Measurements from ENCODE around the gene RAB8A.

RAB8A gene

DNA sequence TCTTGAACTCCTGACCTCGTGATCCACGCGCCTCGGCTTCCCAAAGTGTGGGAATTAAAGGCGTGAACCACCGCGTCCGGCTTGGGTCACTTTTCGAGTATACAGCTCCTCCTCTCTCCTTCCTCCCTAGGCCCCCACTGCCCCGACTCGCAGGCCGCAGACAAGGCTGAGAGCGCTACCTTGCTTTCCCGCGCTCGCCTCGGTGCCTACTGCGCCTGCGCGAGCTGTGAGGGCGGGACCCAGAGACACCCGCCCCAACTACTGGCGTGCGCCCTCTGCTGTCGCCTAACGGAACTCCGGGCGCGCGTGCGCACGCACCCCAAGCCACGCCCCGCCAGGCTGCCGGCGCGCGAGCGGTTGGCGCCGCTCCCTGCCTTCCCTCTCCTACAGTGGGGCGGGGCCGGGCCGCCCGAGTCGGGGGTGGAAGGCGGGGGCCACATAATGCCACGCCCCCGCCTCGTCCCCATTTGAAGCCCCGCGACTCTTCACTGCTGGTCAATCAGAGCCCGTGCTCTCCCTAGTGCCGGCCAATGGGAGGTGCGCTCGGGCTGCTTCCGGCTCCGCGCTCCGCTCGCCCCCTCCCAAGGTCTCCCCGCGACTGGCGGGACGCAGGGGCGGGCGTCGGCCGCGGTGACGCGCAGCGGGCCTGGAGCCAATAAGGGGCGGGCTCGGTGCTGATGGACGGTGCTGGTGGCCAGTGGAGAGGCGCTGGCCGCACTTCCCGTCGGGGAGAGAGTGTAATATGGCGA, at the start of gene RAB8A:
Gene RAB8A (plus strand): TSS at position 730 of the 749 bp plus-strand sequence. CDS start 13 bp downstream, at position 743.
- H3K9me3 ChIP-seq (ENCODE audit: control insufficient read depth in 1 of 2, low read length in 2 of 2), result no peaks in the 10 kb centered on the region
- peak within 1 kb of the TSS; percentile 90 to 93 for H3K4me3 ChIP-seq (ENCODE audit: low read depth in 1 of 2, low read length in 2 of 2)
- H3K9ac ChIP-seq (ENCODE audit: low read depth in 1 of 2, low read length in 2 of 2), result peak within 1 kb of the TSS; percentile 96 to 97
- H3K27me3 ChIP-seq (ENCODE audit: control insufficient read depth in 1 of 2, insufficient read depth in 2 of 2, low read length in 2 of 2), result no peaks in the 10 kb centered on the region
- peaks cover 0 to 4% of the 10 kb centered on the region in 2 donors for H3K36me3 ChIP-seq (ENCODE audit: control insufficient read depth in 1 of 2, insufficient read depth in 2 of 2, low read length in 2 of 2)
- H3K27ac ChIP-seq (ENCODE audit: low read depth, low read length), result peak within 1 kb of the TSS; percentile 94
- H3K4me1 ChIP-seq (ENCODE audit: control insufficient read depth in 1 of 2, insufficient read depth in 2 of 2, low read length in 2 of 2), result peaks cover 32 to 37% of the 10 kb centered on the region in 2 donors

DNA sequence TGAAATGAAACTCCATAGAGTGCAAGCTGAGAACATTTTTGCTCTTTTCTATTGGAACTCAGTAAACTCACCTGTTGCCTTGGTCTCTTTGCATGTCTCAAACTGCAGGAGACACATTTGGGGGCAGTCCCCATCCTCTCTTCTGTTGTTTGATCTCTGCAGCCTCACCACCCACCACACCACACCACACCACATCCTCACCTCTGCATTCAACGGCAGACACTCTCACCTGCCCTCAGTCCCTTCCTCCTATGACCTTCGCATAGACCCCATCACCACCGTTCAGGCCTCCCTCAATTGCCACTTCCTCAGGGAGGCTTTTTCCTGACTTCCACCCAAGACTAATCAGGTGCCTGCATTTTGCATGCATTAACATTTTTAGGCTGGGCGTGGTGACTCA, 49.7 kb upstream of the RAB8A start:
- no peak overlapping the region for H3K4me3 ChIP-seq (ENCODE audit: low read depth in 1 of 2, low read length in 2 of 2)
- H3K9me3 ChIP-seq (ENCODE audit: control insufficient read depth in 1 of 2, low read length in 2 of 2), result peaks cover 8 to 14% of the 10 kb centered on the region in 2 donors
- no peak overlapping the region for H3K27ac ChIP-seq (ENCODE audit: low read depth, low read length)
- no peaks in the 10 kb centered on the region for H3K27me3 ChIP-seq (ENCODE audit: control insufficient read depth in 1 of 2, insufficient read depth in 2 of 2, low read length in 2 of 2)
- H3K9ac ChIP-seq (ENCODE audit: low read depth in 1 of 2, low read length in 2 of 2), result no peak overlapping the region
- no peaks in the 10 kb centered on the region for H3K36me3 ChIP-seq (ENCODE audit: control insufficient read depth in 1 of 2, insufficient read depth in 2 of 2, low read length in 2 of 2)
- peaks cover 0 to 3% of the 10 kb centered on the region in 2 donors for H3K4me1 ChIP-seq (ENCODE audit: control insufficient read depth in 1 of 2, insufficient read depth in 2 of 2, low read length in 2 of 2)

DNA sequence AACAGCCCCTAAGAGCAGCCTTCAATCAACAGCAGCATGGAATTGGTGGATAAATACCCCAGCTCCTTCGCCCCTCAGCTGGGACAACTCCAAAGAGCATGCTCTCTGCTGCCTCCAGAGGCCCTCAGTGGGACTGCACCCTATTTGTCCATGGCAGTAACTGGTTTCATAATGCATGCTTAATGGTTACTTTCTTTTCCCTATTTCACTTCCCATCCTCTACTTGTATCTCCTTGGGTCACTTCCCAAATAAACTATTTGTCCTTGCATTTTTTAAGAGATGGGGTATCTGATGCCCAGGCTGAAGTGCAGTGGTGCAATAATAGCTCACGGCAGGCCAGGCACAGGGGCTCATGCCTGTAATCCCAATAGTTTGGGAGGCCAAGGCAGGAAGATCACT, 48.9 kb upstream of the RAB8A start:
- peaks cover 8% of the 10 kb centered on the region in 2 donors for H3K9me3 ChIP-seq (ENCODE audit: control insufficient read depth in 1 of 2, low read length in 2 of 2)
- H3K27me3 ChIP-seq (ENCODE audit: control insufficient read depth in 1 of 2, insufficient read depth in 2 of 2, low read length in 2 of 2), result no peaks in the 10 kb centered on the region
- H3K27ac ChIP-seq (ENCODE audit: low read depth, low read length), result no peak overlapping the region
- no peak overlapping the region for H3K9ac ChIP-seq (ENCODE audit: low read depth in 1 of 2, low read length in 2 of 2)
- H3K4me3 ChIP-seq (ENCODE audit: low read depth in 1 of 2, low read length in 2 of 2), result no peak overlapping the region
- peaks cover 0 to 5% of the 10 kb centered on the region in 2 donors for H3K4me1 ChIP-seq (ENCODE audit: control insufficient read depth in 1 of 2, insufficient read depth in 2 of 2, low read length in 2 of 2)
- H3K36me3 ChIP-seq (ENCODE audit: control insufficient read depth in 1 of 2, insufficient read depth in 2 of 2, low read length in 2 of 2), result no peaks in the 10 kb centered on the region

DNA sequence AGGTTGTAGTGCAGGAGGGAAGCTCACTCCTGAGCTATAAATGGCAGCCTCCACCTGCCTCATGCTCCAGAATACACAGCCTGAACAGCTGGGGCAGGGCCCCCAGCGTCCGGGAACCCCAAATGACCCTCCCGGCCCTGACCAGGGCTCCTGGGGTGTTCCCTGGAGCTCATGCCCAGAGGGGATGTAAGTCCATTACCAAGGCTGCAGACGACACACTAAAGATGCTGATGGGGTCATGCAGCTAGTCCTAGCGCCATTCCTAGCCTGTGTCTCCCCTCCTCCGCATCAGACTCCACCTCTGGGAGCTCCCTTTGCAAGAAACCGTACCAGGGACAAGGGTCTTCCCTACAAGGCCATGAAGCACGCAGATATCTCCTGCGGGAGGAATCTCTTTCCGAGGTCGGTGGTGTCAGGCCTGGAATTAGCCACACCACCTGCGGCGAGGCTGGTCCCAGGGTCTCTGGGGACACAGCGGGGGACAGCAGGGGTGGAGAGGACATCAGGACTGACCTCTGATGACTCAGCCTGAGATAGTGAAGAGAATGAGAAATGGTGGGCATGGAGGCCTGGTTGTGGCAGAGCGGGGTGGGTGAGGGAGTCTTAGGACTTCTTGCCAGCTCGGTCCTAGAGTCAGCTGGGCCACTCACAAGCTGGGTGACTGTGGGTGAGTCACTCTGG, 47.3 kb upstream of the RAB8A start:
- Histone ChIP-seq H3K4me1 (ENCODE audit: control insufficient read depth in 1 of 2, insufficient read depth in 2 of 2, low read length in 2 of 2) (peaks cover 0 to 5% of the 10 kb centered on the region in 2 donors), H3K36me3 (ENCODE audit: control insufficient read depth in 1 of 2, insufficient read depth in 2 of 2, low read length in 2 of 2) (no peaks in the 10 kb centered on the region), H3K27me3 (ENCODE audit: control insufficient read depth in 1 of 2, insufficient read depth in 2 of 2, low read length in 2 of 2) (no peaks in the 10 kb centered on the region), H3K9me3 (ENCODE audit: control insufficient read depth in 1 of 2, low read length in 2 of 2) (peaks cover 8% of the 10 kb centered on the region in 2 donors), H3K27ac (ENCODE audit: low read depth, low read length) (no peak overlapping the region), H3K9ac (ENCODE audit: low read depth in 1 of 2, low read length in 2 of 2) (no peak overlapping the region), H3K4me3 (ENCODE audit: low read depth in 1 of 2, low read length in 2 of 2) (no peak overlapping the region)

GRCh38 chr19:16066611-16067104, 45.0 kb upstream of the RAB8A start:
- no peak overlapping the region for H3K4me3 ChIP-seq (ENCODE audit: low read depth in 1 of 2, low read length in 2 of 2)
- peaks cover 21 to 27% of the 10 kb centered on the region in 2 donors for H3K4me1 ChIP-seq (ENCODE audit: control insufficient read depth in 1 of 2, insufficient read depth in 2 of 2, low read length in 2 of 2)
- H3K9me3 ChIP-seq (ENCODE audit: control insufficient read depth in 1 of 2, low read length in 2 of 2), result no peaks in the 10 kb centered on the region
- H3K27ac ChIP-seq (ENCODE audit: low read depth, low read length), result no peak overlapping the region
- no peaks in the 10 kb centered on the region for H3K27me3 ChIP-seq (ENCODE audit: control insufficient read depth in 1 of 2, insufficient read depth in 2 of 2, low read length in 2 of 2)
- H3K36me3 ChIP-seq (ENCODE audit: control insufficient read depth in 1 of 2, insufficient read depth in 2 of 2, low read length in 2 of 2), result no peaks in the 10 kb centered on the region
- H3K9ac ChIP-seq (ENCODE audit: low read depth in 1 of 2, low read length in 2 of 2), result peak overlapping the region in 1 of 2 donors; percentile 51

- H3K27me3 ChIP-seq (ENCODE audit: control insufficient read depth in 1 of 2, insufficient read depth in 2 of 2, low read length in 2 of 2), result no peaks in the 10 kb centered on the region
- H3K9me3 ChIP-seq (ENCODE audit: control insufficient read depth in 1 of 2, low read length in 2 of 2), result no peaks in the 10 kb centered on the region
- H3K4me3 ChIP-seq (ENCODE audit: low read depth in 1 of 2, low read length in 2 of 2), result peak overlapping the region; percentile 40 to 43
- H3K36me3 ChIP-seq (ENCODE audit: control insufficient read depth in 1 of 2, insufficient read depth in 2 of 2, low read length in 2 of 2), result no peaks in the 10 kb centered on the region
- H3K27ac ChIP-seq (ENCODE audit: low read depth, low read length), result peak overlapping the region; percentile 51
- H3K9ac ChIP-seq (ENCODE audit: low read depth in 1 of 2, low read length in 2 of 2), result peak overlapping the region; percentile 6 to 51
- H3K4me1 ChIP-seq (ENCODE audit: control insufficient read depth in 1 of 2, insufficient read depth in 2 of 2, low read length in 2 of 2), result peaks cover 27 to 34% of the 10 kb centered on the region in 2 donors
These were observed 44.3 kb upstream of the RAB8A start for GRCh38 chr19:16067205-16067938.

GRCh38 chr19:16068696-16069259, 42.9 kb upstream of the RAB8A start:
- peaks cover 27 to 35% of the 10 kb centered on the region in 2 donors for H3K4me1 ChIP-seq (ENCODE audit: control insufficient read depth in 1 of 2, insufficient read depth in 2 of 2, low read length in 2 of 2)
- H3K36me3 ChIP-seq (ENCODE audit: control insufficient read depth in 1 of 2, insufficient read depth in 2 of 2, low read length in 2 of 2), result no peaks in the 10 kb centered on the region
- H3K9ac ChIP-seq (ENCODE audit: low read depth in 1 of 2, low read length in 2 of 2), result peak overlapping the region in 1 of 2 donors; percentile 46
- peak overlapping the region; percentile 24 to 36 for H3K4me3 ChIP-seq (ENCODE audit: low read depth in 1 of 2, low read length in 2 of 2)
- H3K27ac ChIP-seq (ENCODE audit: low read depth, low read length), result no peak overlapping the region
- no peaks in the 10 kb centered on the region for H3K27me3 ChIP-seq (ENCODE audit: control insufficient read depth in 1 of 2, insufficient read depth in 2 of 2, low read length in 2 of 2)
- no peaks in the 10 kb centered on the region for H3K9me3 ChIP-seq (ENCODE audit: control insufficient read depth in 1 of 2, low read length in 2 of 2)

GRCh38 chr19:16069813-16070365, 41.8 kb upstream of the RAB8A start:
- peaks cover 27 to 35% of the 10 kb centered on the region in 2 donors for H3K4me1 ChIP-seq (ENCODE audit: control insufficient read depth in 1 of 2, insufficient read depth in 2 of 2, low read length in 2 of 2)
- H3K4me3 ChIP-seq (ENCODE audit: low read depth in 1 of 2, low read length in 2 of 2), result peak overlapping the region; percentile 10 to 33
- peak overlapping the region; percentile 60 to 73 for H3K9ac ChIP-seq (ENCODE audit: low read depth in 1 of 2, low read length in 2 of 2)

GRCh38 chr19:16070366-16070990, 41.2 kb upstream of the RAB8A start:
- Histone ChIP-seq H3K36me3 (ENCODE audit: control insufficient read depth in 1 of 2, insufficient read depth in 2 of 2, low read length in 2 of 2) (no peaks in the 10 kb centered on the region), H3K9me3 (ENCODE audit: control insufficient read depth in 1 of 2, low read length in 2 of 2) (no peaks in the 10 kb centered on the region), H3K27ac (ENCODE audit: low read depth, low read length) (peak overlapping the region; percentile 77), H3K9ac (ENCODE audit: low read depth in 1 of 2, low read length in 2 of 2) (peak overlapping the region; percentile 60 to 73), H3K4me1 (ENCODE audit: control insufficient read depth in 1 of 2, insufficient read depth in 2 of 2, low read length in 2 of 2) (peaks cover 27 to 35% of the 10 kb centered on the region in 2 donors), H3K4me3 (ENCODE audit: low read depth in 1 of 2, low read length in 2 of 2) (peak overlapping the region; percentile 16 to 33), H3K27me3 (ENCODE audit: control insufficient read depth in 1 of 2, insufficient read depth in 2 of 2, low read length in 2 of 2) (no peaks in the 10 kb centered on the region)

More at GRCh38 chr19:16069813-16070365, 41.8 kb upstream of the RAB8A start:
- Histone ChIP-seq H3K27me3 (ENCODE audit: control insufficient read depth in 1 of 2, insufficient read depth in 2 of 2, low read length in 2 of 2) (no peaks in the 10 kb centered on the region), H3K27ac (ENCODE audit: low read depth, low read length) (peak overlapping the region; percentile 77), H3K36me3 (ENCODE audit: control insufficient read depth in 1 of 2, insufficient read depth in 2 of 2, low read length in 2 of 2) (no peaks in the 10 kb centered on the region), H3K9me3 (ENCODE audit: control insufficient read depth in 1 of 2, low read length in 2 of 2) (no peaks in the 10 kb centered on the region)

Measured in duodenal mucosa (tissue), 2 donors.